Measurements from ENCODE around the gene RCC1. TPM values are rescaled to one million over a fixed set of nuclear protein-coding genes. Genes with fewer than 3 reads are reported as not detected.

Gene RCC1
- total and polyA plus RNA-seq, 2 experiments from 2014 or later: 36.9 to 97.4 TPM

DNA sequence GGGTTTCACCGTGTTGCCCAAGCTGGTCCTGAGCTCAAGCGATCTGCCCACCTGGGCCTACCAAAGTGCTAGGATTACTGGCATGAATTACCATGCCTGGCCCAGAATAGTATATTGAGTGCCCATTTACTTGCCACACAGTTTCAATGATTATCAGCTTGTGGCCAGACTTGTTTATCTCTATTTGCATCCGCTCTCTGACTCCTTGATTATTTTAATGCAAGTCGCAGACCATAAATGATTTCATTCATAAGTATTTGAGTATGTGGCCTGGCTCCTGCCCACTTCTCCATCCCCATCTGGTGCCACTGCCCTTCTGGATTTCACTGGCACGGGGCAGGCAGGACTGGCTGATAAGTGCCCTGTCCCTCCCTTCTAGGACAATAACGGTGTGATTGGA is 28.8 kb downstream of the RCC1 start:
- TF ChIP-seq NANOG (IDR thresholded peaks at IDR 0.05; ENCODE audit: borderline replicate concordance): no peak
- peaks cover 7% of the 10 kb centered on the region; the same call in 1 of the 2 replicates for H3F3A ChIP-seq (replicated peaks; ENCODE audit: low read depth)
- no peaks in the 10 kb centered on the region; the same call in 2 of the 3 replicates for H3K4me1 Mint-ChIP-seq

GRCh38 chr1:28535180-28535579 is 29.3 kb downstream of the RCC1 start:
- Mint-ChIP-seq H3K4me1 (no peaks in the 10 kb centered on the region; the same call in 2 of the 3 replicates), H3K36me3 (ENCODE audit: low read depth) (peaks cover 79% of the 10 kb centered on the region), H3K27me3 (ENCODE audit: insufficient read depth, low read depth, poor library complexity) (peaks cover 2% of the 10 kb centered on the region), H3K27ac (no peak overlapping the region), H3K9me3 (no peaks in the 10 kb centered on the region; the same call in 2 of the 3 replicates), H3K4me3 (no peak overlapping the region)
- Histone ChIP-seq H3K36me3 (ENCODE audit: insufficient read depth) (peaks cover 20% of the 10 kb centered on the region; the same call in 1 of the 2 replicates), H3K79me2 (replicated peaks; ENCODE audit: insufficient read depth) (no peaks in the 10 kb centered on the region), H3K4me3 (no peak overlapping the region), H4K20me1 (replicated peaks; ENCODE audit: insufficient read depth) (peaks cover 2% of the 10 kb centered on the region), H3K27me3 (ENCODE audit: insufficient read depth) (no peaks in the 10 kb centered on the region), H3K9me2 (ENCODE audit: insufficient read depth) (no peaks in the 10 kb centered on the region), H2AFZ (no peak overlapping the region), H3F3A (replicated peaks; ENCODE audit: low read depth) (peaks cover 7% of the 10 kb centered on the region), H3K4me1 (ENCODE audit: insufficient read depth) (no peaks in the 10 kb centered on the region), H3K27ac (ENCODE audit: low read depth) (no peak overlapping the region), H3K4me2 (no peak overlapping the region)
- ATAC-seq (no peak), DNase-seq (ENCODE audit: low spot score) (no peak)
- TF ChIP-seq ZNF331 (CRISPR knock-in tag; IDR thresholded peaks at IDR 0.05; ENCODE audit: low read depth) (no peak), ZNF114 (CRISPR knock-in tag; IDR thresholded peaks at IDR 0.05) (no peak), REST (IDR thresholded peaks at IDR 0.05; ENCODE audit: unreplicated experiment) (no peak), EZH2 (IDR thresholded peaks at IDR 0.05; ENCODE audit: low read depth, unreplicated experiment) (no peak)
- TF ChIP-seq, protein P1, sequence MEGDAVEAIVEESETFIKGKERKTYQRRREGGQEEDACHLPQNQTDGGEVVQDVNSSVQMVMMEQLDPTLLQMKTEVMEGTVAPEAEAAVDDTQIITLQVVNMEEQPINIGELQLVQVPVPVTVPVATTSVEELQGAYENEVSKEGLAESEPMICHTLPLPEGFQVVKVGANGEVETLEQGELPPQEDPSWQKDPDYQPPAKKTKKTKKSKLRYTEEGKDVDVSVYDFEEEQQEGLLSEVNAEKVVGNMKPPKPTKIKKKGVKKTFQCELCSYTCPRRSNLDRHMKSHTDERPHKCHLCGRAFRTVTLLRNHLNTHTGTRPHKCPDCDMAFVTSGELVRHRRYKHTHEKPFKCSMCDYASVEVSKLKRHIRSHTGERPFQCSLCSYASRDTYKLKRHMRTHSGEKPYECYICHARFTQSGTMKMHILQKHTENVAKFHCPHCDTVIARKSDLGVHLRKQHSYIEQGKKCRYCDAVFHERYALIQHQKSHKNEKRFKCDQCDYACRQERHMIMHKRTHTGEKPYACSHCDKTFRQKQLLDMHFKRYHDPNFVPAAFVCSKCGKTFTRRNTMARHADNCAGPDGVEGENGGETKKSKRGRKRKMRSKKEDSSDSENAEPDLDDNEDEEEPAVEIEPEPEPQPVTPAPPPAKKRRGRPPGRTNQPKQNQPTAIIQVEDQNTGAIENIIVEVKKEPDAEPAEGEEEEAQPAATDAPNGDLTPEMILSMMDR (conservative IDR thresholded peaks at IDR 0.05; ENCODE audit: low read depth in 2 of 2): no peak

More for the DNA sequence above, 28.8 kb downstream of the RCC1 start:
- Histone ChIP-seq H3K4me1 (ENCODE audit: insufficient read depth) (no peaks in the 10 kb centered on the region), H3K4me3 (no peak overlapping the region), H3K27ac (ENCODE audit: low read depth) (no peak overlapping the region), H3K9me2 (ENCODE audit: insufficient read depth) (no peaks in the 10 kb centered on the region), H3K36me3 (ENCODE audit: insufficient read depth) (peaks cover 21% of the 10 kb centered on the region; the same call in 1 of the 2 replicates), H3K4me2 (no peak overlapping the region), H3K79me2 (replicated peaks; ENCODE audit: insufficient read depth) (peaks cover 1% of the 10 kb centered on the region; the same call in 1 of the 2 replicates), H4K20me1 (replicated peaks; ENCODE audit: insufficient read depth) (peaks cover 2% of the 10 kb centered on the region), H3K27me3 (ENCODE audit: insufficient read depth) (no peaks in the 10 kb centered on the region), H2AFZ (no peak overlapping the region)
- Mint-ChIP-seq H3K36me3 (ENCODE audit: low read depth) (peaks cover 84% of the 10 kb centered on the region), H3K27me3 (ENCODE audit: insufficient read depth, low read depth, poor library complexity) (peaks cover 2% of the 10 kb centered on the region), H3K9me3 (no peaks in the 10 kb centered on the region; the same call in 2 of the 3 replicates), H3K27ac (no peak overlapping the region), H3K4me3 (no peak overlapping the region)
- ATAC-seq: no peak
- no peak for DNase-seq (ENCODE audit: low spot score)

Measured in GM23338 (cell line).